Fibroblast of pulmonary artery (primary cell): ENCODE results near the gene YIPF7.

Experiments used
- DNase-seq: peaks from one replicate; pipeline ENCODE4 v3.0.0-alpha.2; 2010; ENCODE audit warnings: low read depth
- H3K4me3 ChIP-seq: replicated peaks from 2 replicates; pipeline ENCODE4 v1.5.1; 2011; ENCODE audit warnings: low read depth, mild to moderate bottlenecking, control low read depth, low read length, moderate library complexity
- TF ChIP-seq, protein P1 (sequence below): IDR thresholded peaks from 2 replicates; pipeline ENCODE4 v1.5.1; 2011; ENCODE audit warnings: mild to moderate bottlenecking, control low read depth, low read length, inconsistent platforms; ENCODE audit errors: missing control alignments

YIPF7 gene

DNA sequence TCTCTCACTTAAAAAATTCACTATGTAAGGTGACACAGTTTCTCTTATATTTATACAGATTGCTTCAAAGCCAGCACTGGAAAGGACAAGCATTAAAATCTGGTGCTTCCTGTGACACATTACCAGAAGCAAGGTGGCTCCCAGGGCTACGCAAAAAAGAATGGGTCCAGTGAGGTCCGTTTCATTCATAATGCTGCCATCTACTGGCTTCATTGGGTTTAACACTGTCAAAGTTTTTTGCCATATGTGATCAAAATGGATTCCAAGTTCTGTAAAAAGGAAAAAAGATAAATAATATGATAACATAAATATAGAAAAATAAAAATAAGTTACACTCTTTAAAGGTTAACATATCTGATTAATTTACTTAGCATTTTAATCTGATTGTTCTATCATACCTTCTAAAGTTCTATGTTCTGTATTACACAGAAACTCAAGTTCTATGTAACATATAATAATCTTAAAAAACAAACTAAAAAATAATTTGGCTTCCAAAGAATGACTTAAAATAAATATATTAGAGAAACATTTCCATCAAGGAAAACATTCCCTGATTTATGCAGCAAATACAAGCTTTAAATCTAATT is 22.1 kb downstream of the YIPF7 start:
- TF ChIP-seq, protein P1, sequence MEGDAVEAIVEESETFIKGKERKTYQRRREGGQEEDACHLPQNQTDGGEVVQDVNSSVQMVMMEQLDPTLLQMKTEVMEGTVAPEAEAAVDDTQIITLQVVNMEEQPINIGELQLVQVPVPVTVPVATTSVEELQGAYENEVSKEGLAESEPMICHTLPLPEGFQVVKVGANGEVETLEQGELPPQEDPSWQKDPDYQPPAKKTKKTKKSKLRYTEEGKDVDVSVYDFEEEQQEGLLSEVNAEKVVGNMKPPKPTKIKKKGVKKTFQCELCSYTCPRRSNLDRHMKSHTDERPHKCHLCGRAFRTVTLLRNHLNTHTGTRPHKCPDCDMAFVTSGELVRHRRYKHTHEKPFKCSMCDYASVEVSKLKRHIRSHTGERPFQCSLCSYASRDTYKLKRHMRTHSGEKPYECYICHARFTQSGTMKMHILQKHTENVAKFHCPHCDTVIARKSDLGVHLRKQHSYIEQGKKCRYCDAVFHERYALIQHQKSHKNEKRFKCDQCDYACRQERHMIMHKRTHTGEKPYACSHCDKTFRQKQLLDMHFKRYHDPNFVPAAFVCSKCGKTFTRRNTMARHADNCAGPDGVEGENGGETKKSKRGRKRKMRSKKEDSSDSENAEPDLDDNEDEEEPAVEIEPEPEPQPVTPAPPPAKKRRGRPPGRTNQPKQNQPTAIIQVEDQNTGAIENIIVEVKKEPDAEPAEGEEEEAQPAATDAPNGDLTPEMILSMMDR = peak; percentile 74
- DNase-seq = peak; percentile 68
- H3K4me3 ChIP-seq = no peak overlapping the region

DNA sequence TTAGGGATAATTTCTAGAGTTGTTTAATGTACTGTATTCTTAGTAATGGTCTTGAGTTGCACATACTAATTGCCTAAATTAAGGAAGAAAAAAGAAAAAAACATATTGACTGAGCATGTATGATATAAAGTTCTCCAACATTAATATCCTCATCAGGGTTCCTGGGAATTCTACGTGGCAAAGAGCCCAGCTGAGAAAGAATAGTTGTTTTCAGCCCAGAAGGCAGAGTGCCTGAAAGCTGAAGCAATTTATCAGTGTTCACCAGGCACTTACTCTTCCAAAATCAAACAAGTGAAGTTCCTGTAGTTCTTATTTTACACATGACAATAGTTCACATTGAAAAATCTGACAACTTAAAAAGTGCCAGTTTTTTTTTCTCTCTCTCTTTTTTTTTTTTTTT is 27.7 kb downstream of the YIPF7 start:
- H3K4me3 ChIP-seq = no peak overlapping the region
- no peak for DNase-seq
- TF ChIP-seq, protein P1 = no peak

DNA sequence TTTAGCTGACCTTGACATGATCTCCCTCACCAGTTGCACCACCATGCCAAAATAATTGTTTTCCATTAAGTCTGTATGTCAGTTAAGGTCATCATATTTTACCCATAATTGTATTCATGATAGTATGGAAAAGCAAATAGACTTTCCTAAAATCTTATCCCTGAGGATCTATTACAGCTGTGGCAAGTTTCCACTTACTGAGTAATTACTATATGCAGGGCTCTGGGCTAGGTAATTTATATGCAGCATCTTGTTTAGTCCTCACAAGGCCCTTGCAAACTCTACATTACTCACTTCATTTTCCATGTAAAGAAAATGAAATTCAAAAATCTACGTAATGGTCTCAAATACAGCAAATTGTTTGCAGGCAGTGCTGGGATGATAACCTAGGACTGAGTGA is 34.8 kb downstream of the YIPF7 start:
- no peak overlapping the region for H3K4me3 ChIP-seq
- DNase-seq = no peak
- TF ChIP-seq, protein P1 = no peak

DNA sequence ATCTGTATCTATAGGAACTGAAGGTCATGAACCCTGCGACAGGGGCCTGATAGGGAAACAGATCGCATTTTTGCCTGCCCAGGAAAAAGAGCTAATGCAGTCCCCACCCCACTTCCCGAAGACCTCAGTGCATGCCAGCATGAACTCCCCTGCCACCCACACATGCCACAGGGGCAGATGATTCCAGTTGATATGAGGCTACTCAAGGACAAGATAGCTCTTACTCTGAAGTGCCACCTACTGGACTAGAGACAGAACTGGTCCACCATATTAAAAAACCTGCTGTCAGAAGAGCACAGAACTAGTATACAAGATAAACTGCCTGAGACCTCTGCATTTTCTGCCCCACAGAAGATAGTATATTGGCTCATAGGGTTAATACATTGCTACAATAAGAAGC is 68.0 kb downstream of the YIPF7 start:
- DNase-seq = peak; percentile 23
- H3K4me3 ChIP-seq = no peak overlapping the region
- TF ChIP-seq, protein P1 = peak; percentile 45

DNA sequence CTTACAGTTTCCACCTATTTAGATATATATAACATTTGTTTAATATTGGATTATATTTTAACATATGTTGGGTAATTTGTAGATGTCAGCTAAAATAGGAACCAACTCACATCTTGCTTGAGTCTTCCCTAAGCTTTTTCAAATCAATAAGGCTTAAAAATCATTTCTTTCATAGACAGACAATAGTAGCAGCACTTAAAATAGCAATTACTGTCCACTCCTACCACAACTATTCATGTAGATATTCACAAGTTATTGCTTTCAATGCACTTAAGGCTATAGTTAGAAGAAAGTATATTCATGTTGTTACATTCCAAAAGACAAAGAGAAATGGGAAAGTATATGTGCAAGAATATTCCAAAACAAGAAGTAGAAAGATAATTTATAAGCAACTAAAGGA is 71.2 kb downstream of the YIPF7 start:
- TF ChIP-seq, protein P1 = no peak
- H3K4me3 ChIP-seq = no peak overlapping the region
- no peak for DNase-seq

DNA sequence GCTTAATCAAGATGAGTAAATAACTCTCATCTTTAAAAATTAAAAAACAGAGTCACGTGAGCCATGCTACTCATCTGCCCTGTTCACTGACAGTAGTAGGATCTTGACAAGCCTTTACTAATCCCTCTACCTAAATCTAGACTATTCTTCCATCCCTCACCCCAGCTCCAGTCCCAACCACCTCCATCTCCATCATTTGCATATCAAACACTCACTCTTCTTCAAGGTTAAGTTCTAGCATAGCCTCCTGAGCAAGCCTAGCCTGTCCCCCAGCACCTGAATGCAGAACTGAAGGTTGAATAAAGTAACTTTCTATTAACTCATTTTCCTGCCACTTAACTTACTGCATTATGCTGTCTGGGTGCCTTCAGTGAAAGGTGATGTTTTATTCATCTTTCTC is 72.5 kb downstream of the YIPF7 start:
- TF ChIP-seq, protein P1 = no peak
- H3K4me3 ChIP-seq = no peak overlapping the region

More for the DNA sequence above, 72.5 kb downstream of the YIPF7 start:
- DNase-seq = no peak
